Chondrocyte (in vitro differentiated cells): ENCODE measurements around the gene CCDC57. TPM values are rescaled to one million over a fixed set of nuclear protein-coding genes. Genes with fewer than 3 reads are reported as not detected.

Experiments
- DNase-seq: peaks from one replicate; pipeline ENCODE4 v3.0.0; 2021; ENCODE audit warnings: mixed read lengths, low spot score
- H3K27ac Mint-ChIP-seq: one replicate; pipeline ENCODE4 v1.8.0; 2021; ENCODE audit warnings: mild to moderate bottlenecking, moderate library complexity, mixed read lengths; ENCODE audit not compliant: unreplicated experiment
- H3K27me3 Mint-ChIP-seq: 2 replicates; pipeline ENCODE4 v1.8.0; 2021; ENCODE audit warnings: low read depth, mixed read lengths
- H3K36me3 Mint-ChIP-seq: 2 replicates; pipeline ENCODE4 v1.8.0; 2021; ENCODE audit warnings: low read depth, mixed read lengths
- H3K4me1 Mint-ChIP-seq: 2 replicates; pipeline ENCODE4 v1.8.0; 2021; ENCODE audit warnings: low read depth, mild to moderate bottlenecking, mixed read lengths
- H3K4me3 Mint-ChIP-seq: one replicate; pipeline ENCODE4 v1.8.0; 2021; ENCODE audit warnings: mild to moderate bottlenecking, moderate library complexity, mixed read lengths; ENCODE audit not compliant: unreplicated experiment
- H3K9me3 Mint-ChIP-seq: 2 replicates; pipeline ENCODE4 v1.8.0; 2021; ENCODE audit warnings: low read depth, mixed read lengths
- total RNA-seq: library from RNA; stranded (reverse); gene quantifications from 3 replicates; pipeline ENCODE4 v1.2.1, GENCODE V29; 2021
- TF ChIP-seq, protein P1 (sequence below): fragments of 200-600 bp; sonication (generic); IDR thresholded peaks from 2 replicates; pipeline ENCODE4 v1.5.0; 2021; ENCODE audit warnings: antibody characterized with exemption, mild to moderate bottlenecking, moderate library complexity

CCDC57 gene
- total RNA-seq, 1 donor from 2014 or later, result 23.5 TPM

DNA sequence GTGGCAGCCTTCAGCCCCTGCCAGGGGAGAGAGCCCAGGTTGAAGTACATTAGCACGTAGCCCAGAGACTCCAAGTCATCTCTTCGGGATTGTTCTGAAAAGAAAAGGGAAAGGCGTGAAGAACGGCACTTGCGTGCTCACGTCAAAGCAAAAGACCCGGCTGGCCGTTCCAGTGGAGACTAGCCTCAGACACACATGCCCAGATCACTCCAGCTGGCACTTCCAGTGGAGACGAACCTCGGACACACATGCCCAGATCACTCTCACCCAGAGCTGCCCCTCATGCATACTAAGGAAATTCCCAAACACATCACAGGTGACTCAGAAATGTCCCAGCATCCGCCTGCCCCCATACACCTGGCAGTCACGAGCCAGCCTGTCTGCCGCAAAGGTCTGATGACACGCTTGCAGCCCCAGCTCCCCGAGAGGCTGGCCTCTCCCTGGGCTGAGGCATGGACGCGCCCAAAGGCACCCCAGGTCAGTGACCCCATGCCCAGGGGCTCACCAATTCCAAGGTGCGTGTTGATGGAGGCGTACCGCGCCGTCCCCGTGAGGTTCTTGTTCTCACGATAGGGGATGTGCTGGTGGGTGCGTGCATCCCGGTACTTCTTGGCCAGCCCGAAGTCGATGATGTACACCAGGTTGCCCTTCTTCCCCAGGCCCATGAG is 40.0 kb upstream of the CCDC57 start:
- H3K9me3 Mint-ChIP-seq, result no peaks in the 10 kb centered on the region
- TF ChIP-seq, protein P1, sequence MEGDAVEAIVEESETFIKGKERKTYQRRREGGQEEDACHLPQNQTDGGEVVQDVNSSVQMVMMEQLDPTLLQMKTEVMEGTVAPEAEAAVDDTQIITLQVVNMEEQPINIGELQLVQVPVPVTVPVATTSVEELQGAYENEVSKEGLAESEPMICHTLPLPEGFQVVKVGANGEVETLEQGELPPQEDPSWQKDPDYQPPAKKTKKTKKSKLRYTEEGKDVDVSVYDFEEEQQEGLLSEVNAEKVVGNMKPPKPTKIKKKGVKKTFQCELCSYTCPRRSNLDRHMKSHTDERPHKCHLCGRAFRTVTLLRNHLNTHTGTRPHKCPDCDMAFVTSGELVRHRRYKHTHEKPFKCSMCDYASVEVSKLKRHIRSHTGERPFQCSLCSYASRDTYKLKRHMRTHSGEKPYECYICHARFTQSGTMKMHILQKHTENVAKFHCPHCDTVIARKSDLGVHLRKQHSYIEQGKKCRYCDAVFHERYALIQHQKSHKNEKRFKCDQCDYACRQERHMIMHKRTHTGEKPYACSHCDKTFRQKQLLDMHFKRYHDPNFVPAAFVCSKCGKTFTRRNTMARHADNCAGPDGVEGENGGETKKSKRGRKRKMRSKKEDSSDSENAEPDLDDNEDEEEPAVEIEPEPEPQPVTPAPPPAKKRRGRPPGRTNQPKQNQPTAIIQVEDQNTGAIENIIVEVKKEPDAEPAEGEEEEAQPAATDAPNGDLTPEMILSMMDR, result no peak
- peaks cover 9% of the 10 kb centered on the region for H3K4me1 Mint-ChIP-seq
- H3K27ac Mint-ChIP-seq, result peak overlapping the region; percentile 12
- no peak overlapping the region for H3K4me3 Mint-ChIP-seq
- H3K27me3 Mint-ChIP-seq, result no peaks in the 10 kb centered on the region
- peaks cover 44% of the 10 kb centered on the region for H3K36me3 Mint-ChIP-seq
- DNase-seq, result peak; percentile 81

DNA sequence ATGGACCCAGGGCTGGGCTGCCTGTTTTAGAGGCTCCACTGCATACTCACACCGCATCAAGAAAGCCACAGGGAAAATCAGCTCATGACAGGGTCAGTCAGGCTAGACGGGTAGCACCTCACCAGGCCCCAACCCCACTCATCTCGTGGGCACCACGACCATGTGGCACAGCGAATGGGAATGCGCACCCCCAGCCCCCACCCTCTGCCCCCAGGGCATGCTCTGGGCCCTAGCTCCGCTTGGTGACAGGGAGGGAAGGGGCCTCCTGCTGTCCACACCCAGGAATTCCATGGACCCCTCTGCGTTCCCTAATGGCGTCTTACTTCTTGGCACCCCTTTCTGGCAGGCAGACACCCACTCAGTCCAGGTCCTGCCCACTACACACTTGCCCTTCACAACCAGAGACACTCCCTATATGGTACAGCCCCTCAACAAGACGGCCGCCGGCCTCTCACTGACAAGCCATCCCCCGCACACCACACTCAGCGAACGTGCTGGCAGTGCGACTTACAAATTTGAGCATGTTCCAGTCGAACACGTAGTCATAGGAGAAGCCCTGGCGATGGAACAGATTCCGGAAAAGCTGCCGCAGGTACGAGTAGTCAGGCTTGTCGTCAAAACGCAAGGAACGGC is 38.3 kb upstream of the CCDC57 start:
- peaks cover 22% of the 10 kb centered on the region for H3K4me1 Mint-ChIP-seq
- peak; percentile 65 for DNase-seq
- H3K4me3 Mint-ChIP-seq, result no peak overlapping the region
- H3K9me3 Mint-ChIP-seq, result no peaks in the 10 kb centered on the region
- TF ChIP-seq, protein P1, result no peak
- no peak overlapping the region for H3K27ac Mint-ChIP-seq
- H3K36me3 Mint-ChIP-seq, result peaks cover 41% of the 10 kb centered on the region
- H3K27me3 Mint-ChIP-seq, result no peaks in the 10 kb centered on the region

DNA sequence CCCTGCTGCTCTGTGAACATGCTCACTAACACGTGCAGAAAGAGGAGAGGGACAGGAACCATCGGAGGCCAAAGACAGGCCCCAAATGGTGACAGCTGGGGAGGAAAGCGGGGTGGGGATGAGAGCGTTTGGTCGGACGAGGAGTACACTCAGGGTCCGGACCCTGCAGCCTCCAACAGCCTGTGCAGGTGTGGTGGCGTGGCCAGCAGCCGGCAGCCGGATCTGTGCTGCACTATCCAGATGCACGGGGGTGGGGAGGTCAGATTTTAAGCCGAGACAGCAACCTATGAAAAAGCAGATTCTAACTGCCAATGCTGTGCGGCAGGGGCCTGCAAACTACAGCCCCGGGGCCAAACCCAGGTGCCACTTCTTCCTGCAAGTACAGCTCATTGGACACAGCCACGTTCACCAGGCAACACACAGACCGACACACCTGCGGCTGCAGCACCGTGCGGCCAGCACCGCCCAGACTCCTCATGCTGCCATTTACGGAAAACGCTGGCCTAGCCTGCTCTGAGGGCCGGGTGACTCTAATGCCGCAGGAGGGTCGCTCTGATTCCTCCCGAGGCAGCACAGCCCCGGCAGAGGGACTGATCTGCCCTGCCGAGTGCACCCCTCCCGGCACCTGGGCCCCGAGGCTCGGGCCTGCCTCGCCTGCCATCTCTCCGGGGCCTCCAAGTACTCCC is 37.4 kb upstream of the CCDC57 start:
- Mint-ChIP-seq H3K36me3 (peaks cover 38% of the 10 kb centered on the region), H3K4me3 (no peak overlapping the region), H3K4me1 (peaks cover 22% of the 10 kb centered on the region), H3K9me3 (no peaks in the 10 kb centered on the region), H3K27ac (no peak overlapping the region), H3K27me3 (no peaks in the 10 kb centered on the region)
- DNase-seq, result peak; percentile 88
- TF ChIP-seq, protein P1, result no peak

DNA sequence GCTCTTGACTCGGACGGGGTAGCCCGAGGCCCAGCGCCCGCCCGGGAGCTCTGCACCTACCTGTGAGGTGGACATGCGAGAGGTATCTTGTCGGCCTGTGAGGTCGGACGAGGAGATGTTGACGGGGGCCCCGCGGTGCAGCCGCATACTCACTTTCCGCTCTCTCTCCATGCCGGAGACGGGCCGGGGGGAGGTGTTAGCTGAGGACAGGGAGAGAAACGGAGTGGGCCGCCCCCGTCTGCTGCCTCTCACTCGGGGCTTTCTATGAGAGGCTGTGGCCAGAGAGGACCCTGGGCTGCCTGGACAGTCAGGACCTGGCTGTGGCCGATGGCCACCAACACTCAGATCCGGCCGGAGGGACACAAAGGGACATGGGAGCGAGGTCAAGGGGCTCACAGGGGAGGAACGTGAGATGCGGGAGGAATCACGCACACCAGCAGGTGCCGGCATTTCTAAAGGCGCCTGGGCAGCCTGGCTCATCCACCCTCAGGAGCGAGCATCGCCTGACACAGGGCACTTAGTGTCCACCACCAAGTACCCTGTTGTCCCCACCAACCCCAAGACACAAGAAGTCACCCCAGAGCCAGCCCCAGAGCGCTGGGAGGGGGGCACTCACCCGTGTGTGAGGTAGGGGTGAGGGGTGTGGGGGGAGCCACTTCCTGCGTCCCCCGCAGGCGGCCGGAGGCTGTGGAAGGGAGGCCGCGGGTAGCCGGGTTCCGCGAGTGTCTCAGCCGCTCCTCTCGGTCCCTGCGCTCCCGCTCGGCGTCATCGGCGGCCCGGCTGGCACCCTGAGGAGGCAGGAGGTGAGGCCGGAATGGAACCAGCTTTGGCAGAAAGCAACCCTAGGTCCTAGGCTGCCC is 36.4 kb upstream of the CCDC57 start:
- Mint-ChIP-seq H3K27ac (peak overlapping the region; percentile 73), H3K9me3 (no peaks in the 10 kb centered on the region), H3K4me1 (peaks cover 26% of the 10 kb centered on the region), H3K4me3 (no peak overlapping the region), H3K36me3 (peaks cover 48% of the 10 kb centered on the region), H3K27me3 (no peaks in the 10 kb centered on the region)
- peak; percentile 94 for DNase-seq
- TF ChIP-seq, protein P1, result no peak
